GM18868 (cell line): ENCODE measurements around the gene IQCC.

ENCODE experiments used
- ATAC-seq: cut with Tn5 transposase; IDR thresholded peaks from one replicate; pipeline ENCODE4 v1.9.1; 2021; ENCODE audit warnings: mild to moderate bottlenecking, moderate library complexity; ENCODE audit not compliant: unreplicated experiment

IQCC gene

DNA sequence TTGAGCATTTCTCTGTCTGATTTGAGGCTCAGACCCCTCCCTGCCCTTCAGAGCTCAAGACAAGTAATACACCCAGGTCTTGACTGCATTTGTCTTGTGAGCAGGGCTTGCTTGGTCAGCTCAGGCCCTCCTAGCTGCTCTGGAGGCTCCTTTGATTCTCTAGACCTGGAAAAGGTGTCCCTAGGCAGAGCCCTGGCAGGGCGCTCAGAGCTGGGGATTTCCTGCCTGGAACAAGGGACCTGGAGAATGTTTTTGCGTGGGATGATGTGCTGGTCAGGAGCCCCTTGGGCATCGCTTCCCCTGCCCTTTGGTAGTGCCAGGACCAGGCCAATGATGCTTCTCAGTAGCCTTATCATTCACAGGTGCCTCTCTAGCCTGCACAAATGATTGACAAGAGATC lies 9.9 kb upstream of the IQCC start:
- ATAC-seq = no peak

DNA sequence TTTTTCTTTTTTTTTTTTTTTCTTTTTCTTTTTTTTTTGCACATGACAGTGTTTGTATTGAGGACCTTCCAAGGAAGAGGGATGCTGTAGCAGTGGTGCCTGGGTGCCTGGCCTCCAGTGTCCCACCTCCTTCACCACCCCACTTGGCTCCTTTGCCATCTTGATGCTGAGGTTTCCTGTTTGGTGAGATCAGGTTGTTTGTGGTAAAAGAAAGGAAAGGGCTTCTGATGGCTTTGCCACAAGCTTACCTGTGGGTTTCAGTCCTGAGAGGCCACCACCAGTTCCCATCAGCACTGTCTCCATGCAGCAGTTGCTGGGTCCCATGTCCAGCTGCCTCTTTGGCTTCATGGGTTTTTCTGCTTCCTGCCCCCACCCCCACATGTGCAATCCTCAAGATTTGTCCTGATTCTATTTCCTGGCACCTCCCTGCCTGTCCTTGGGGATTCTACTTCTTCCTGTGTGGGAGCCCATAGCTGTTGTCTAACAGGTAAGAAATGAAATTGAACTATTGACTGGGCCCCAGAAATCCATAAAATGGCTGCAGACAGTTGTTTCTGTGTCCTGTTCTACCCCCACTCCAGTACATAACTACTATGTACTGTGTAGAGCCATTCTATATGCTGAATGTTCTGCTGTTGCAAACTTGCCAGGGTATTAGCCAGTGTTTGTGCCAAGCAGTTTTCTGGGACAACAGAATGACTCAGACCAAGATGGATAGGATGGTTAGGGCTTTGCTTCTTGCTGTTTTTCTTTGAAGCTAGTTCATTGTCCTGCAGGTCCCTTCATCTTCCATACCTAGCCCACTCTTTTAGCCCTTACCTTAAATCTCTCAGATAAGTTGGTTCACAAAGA lies 9.3 kb upstream of the IQCC start:
- no peak for ATAC-seq

DNA sequence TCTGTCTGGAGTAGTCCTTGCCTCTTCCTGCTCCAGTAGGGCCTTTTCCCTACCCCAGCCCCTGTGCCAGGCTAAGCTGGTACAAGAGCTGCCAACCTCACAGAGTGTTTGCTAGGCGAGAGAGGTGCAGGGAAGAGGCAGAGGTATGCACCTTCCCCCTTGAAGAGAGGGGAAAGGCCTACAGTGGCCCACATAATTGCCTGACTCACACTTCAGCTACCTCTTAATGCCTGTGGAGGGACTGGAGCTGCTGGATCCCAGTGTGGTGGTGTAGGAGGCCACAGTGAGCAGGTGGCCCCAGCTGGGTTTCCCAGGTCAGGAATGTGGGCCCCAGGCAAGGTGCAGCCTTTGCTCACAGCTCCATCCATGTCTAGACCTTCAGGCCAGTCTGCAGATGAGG lies 8.4 kb upstream of the IQCC start:
- no peak for ATAC-seq

DNA sequence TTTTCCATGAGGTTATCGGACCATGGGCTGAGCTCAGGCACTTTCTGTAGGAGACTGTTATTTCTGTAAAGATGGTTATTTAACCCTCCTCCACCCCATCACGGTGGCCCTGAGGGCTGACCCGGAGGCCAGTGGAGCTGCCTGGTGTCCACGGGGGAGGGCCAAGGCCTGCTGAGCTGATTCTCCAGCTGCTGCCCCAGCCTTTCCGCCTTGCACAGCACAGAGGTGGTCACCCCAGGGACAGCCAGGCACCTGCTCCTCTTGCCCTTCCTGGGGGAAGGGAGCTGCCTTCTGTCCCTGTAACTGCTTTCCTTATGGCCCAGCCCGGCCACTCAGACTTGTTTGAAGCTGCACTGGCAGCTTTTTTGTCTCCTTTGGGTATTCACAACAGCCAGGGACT lies 7.6 kb upstream of the IQCC start:
- no peak for ATAC-seq

DNA sequence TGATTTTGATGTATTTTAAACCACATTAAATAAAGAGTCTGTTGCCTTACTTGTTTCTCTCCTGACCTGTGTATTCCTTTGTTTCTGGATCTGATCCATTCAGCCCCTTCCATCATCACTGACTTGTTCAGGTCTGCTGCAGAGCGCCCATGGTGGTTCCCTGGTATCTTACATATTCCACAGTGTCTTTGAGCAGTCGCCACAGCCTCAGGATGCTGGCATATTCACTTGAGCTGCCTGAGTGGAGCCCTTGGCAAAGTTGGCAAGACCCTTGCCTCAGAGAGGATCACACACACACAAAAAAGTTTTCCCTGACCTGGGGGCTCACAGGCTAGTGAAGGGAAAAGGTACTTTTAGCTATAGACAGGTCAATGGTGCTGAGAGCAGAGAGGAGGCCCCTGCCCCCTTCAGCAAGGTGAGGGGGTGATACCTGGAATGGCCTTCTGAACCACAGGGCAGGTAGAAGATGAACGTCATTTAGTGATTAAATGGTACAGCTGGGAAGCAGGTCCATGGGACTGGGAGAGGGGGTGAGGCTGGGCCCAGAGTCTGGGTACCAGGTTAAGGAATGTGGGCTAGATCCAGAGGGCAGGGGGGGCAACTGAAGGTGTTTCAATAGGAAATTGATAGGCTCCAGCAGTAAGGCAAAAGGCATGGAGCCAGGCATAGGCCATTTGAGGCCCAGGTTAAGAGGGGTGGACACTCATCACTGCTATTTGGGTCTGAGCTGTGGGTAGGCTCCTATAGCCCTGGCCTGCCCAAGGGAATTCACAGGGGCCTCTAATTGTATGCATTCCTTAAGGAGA lies 7.0 kb upstream of the IQCC start:
- no peak for ATAC-seq

DNA sequence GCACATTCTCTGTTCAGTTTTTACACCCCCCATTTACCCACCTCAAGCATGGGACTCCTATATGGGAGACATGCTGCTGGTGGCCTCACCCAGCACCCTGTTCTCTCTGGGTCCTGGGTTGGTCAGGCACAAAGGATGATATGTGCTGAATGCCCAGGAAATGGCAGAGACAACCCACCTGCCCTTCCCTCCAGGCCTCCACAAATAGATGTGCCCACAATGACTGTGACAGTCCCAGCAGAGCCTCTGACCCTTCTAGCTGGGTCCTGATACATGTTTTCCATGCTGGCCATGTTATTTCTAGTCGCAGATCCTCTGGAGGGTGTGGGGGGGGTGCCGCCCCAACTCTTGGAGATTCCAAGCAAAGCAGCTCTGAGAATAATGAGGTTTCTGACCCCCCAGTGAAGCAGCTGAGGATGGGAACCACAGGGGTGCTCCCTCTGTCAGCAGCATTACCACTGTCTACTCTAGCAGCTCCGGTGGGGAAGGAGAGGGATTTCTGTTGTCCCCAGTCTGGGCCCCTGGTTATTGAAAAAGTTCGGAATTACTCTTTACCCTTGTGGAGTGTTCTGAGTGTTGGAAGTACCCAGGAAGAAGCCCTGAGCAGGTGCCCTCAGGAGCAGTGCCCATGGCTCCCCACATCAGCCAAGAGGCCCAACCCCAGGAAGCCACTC lies 6.3 kb upstream of the IQCC start:
- ATAC-seq = no peak

DNA sequence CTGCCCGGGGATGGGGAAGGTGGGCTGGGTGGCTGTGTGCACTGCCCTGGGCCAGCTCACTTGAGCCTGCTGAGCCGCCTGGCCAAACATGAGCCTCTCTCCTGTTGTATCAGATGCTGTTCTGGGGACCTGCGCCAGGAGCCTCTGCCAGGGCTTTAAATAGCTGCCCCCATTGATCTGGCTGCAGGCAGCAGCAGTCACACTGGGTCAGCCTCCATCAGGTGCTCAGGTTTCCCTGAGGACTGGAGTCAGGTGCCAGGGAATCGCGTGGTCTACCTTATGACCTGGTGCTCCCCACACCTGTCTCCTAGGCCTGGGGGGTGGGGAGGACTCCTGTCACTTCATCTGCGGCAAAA lies 5.8 kb upstream of the IQCC start:
- ATAC-seq = no peak

DNA sequence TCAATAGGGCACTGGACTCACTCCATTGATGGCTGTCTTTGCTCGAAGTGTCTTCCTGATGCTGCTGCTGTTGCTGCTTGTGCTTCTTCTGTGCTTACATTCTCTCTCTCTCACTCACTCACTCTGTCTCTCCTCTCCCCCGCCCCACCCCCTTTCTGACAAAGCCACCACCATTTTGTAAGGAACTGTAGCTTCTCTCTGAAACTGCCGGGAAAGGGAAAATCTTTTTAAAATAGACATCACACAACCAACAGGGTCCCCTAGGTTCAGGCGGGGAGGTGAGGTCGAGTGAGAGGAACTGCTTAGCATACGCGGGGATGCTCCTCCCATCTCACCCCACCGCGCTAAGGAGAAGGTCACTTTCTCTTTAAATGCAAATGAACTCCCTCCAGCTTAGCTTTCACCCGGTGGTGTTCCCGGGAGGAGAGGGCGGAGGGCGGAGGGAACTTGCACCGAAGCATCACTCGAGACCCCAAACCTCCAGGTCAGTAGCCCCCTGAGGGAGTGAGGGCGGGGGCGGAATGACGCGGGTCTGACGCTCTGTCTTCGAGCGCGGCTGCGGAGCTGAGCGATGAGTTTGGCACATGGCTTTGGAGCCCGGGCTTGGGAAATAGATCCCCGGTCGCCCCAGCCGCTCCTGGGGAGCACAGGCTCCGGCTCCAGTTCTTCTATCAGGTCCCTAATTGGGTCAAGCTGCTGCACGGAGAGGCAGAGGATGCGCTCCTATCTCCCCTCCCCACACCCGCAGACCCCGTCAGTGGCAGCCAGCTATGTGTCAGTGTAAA lies 5.1 kb upstream of the IQCC start, which contains the start of gene CCDC28B:
Gene CCDC28B (plus strand): TSS at position 370 of the 785 bp plus-strand sequence. CDS start 1,341 bp downstream, outside the sequence.
- no peak for ATAC-seq

DNA sequence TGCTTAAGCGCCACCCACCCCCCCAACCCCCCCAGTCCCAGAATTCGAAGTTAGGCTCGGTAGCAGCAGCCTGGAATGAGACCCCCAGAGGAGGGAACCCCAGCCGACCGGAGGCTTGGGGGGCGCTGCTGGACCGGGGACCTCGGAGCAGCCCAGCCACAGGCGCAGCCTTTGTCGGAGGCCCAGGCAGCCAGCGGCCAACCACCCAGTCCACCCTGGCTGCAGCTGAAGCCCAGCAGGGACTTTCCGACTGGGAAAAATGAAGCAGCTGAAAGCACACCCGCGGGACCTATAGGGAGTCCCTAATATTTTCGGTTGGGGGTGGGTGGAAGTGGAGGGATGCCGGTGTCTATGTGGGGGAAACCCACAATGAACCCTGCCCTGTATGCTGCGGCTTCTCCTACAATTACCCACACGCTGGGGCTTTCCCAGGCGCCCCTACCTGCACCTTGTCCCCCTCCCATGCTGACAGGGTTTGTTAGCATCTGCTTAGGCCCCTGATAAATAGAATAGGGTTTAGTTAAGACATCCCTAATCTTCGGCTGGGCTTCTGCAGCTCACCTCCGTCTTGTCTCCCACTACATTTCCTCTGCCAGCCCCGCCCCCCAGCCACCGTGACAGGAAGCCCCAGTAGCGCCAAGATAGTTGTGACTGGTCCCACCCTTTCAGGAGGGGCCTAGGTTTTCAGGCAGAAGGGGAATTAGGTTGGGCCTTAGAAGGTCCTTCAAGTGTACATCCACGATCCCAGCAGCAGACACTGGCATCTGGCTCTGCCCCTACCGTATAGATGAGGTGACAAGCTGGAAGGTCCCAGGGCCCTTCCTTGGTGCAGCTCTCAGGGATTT lies 4.2 kb upstream of the IQCC start:
- peak; percentile 52 for ATAC-seq

DNA sequence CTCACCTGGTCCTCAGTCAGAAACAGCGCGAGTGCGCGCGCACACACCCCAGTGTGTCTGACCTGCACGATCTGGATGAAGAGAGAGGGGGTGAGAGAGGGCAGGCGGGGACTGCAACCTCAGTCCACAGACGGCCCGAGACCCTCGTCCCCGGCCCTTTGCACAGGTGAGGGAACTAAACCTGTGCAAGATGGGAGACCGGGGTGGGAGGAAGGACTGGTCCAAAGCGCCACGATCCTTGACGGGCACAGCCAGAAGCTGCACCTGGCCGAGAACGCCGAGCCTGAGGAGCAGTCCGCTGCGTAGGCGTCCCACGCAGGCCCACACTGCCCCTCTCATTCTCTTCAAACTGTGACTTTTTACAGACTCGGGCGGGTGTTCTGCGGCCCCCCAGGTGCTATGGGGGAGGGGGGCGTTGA lies 519 bp upstream of the IQCC start:
- ATAC-seq = no peak

DNA sequence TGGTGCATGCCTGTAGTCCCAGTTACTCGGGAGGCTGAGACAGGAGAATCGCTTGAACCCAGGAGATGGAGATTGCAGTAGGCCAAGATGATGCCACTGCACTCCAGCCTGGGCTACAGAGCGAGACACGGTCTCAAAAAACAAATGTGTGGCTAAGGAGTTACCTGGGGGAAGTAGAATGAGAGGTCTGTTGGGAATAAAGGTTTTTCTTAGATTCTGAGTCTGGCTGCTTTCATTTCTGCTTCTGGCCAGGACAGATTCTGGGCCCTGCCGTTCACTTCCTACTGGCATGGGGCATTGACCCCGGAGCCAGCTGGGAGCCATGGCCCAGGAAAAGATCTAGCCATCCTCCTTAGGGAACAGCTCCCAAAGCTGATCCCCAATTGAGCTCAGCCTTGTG lies 3.0 kb downstream of the IQCC start:
- ATAC-seq = no peak

DNA sequence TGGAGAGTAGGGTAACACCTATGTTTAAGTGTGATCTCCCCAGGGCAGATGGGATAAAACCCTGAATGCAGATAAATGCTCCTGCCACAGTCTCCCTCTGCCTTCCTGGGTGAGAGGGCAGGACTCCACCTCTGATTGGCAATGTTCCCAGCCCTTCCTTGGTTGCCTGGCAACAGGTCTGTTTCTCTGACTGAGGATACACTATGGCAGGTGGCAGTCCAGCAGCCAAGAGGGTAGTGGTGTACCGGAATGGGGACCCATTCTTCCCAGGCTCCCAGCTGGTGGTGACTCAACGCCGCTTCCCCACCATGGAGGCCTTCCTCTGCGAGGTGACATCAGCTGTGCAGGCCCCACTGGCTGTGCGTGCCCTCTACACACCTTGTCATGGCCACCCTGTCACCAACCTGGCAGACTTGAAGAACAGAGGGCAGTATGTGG lies 3.4 kb downstream of the IQCC start, which contains the start of gene DCDC2B:
Gene DCDC2B (plus strand): TSS at position 199 of the 438 bp plus-strand sequence. CDS start 5 bp downstream, at position 204.
- ATAC-seq = no peak

DNA sequence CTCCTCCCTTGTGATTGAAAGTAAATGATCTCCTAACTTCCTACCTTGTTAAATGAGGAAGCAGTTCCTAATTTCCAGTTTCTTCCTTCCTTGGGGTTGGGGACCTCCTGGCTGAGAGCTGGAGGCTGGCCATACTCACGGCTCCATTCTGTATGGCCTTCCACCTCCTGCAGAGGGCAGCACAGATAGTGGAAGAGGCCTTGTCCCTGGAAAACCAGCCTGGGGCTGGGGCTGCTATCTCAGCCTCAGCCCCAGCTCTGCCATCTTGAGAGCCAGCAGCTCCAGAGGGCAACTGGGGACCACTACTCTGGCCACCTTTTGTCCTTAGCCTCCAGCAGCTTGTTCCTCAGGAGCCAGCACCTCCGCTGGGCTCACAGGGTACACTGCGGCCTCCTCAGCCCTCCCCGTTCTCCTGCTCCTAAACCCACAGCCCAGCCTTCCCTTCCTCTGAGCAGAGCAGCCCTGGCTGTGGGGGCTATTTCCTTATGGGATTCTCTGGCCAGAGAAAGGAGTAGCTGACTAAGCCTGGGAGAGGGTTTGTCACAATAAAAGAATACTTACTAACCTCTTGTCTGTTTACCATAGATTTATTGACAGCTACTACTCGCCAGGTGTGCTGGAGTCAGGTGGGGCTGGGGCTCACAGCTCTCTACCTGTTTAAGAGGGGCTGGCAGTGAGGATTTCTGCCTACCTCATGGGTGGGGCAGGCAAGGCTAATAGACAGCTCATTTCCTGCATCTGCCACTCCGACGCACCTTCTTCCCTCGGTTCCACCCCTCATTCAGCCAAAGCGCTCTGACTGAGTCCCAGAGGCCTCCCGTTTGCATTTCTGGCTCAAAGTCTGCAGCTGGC lies 10.4 kb downstream of the IQCC start:
- ATAC-seq = no peak

DNA sequence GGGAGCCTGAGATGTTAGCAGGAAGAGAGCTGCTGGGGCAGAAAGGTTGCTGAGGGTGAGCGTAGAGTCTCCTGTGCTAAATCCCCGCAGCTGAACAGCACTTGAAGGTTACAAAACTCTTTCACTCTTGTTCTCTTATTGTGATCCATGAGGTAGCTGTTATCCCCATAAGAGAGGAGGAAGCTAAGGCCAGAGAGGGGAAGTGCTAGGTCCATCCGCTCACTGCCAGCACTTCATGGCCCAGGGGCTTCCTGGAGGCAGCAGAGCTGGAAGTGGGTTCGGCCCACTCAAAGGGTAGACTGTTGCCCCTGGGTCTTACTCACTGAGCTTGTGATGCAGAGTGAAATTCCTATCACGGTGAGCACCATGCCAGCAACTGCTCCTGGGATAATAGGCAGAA lies 11.1 kb downstream of the IQCC start:
- ATAC-seq = no peak

DNA sequence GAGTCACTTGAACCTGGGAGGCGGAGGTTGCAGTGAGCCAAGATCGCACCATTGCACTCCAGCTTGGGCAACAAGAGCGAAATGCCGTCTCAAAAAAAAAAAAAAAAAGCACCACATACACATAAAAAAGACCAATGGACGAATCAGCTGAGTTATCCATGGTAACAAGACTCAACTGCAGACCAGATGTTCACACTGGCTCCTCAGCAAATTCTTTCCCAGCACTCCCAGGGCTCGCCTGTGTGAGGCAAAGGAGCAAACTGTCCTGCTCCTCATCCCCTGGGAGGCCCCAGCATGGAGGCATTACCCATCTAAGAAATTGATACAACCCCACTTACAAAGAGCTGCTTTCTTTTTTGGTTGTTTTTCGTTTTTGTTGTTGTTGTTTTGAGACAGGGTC lies 13.6 kb downstream of the IQCC start:
- ATAC-seq = no peak

DNA sequence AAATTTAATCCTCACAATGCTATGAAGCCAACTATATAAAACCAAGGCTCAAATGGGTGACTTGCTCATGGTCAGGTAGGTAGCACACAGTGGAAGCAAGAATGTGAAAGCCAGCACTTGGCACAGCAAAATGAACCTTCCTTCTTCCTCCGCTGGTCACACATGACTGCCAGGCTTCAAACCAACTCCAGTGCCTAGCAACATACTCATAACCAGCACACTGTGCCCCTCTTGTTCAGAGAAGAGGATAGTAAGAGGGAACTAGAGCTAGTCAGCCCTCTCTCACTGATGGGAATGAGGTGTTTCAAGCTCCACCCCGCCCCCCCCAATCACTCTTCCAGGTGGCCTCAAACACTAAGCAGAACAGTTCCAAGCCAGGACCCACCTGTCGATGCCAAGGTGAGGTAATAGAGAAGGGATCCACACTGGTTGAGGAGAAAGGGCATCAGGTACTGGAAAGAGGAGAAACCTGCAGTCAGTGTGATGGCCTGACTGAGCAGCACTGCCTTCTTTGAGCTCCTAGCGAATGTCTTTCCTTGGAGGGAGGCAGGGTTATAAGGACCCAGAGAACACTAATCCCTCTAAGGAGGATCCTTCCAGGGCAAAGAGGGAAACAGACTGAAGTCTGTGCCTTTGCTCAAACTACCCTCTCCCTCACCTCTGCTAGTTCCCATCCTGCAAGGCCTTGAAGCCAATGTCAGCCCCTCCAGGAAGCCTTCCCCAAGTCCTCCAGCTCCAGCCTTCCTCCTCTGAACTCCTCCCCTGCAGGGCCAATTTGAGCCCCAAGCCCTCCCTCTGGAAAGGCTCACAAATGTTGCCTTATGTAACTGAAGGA lies 15.5 kb downstream of the IQCC start:
- ATAC-seq = no peak

DNA sequence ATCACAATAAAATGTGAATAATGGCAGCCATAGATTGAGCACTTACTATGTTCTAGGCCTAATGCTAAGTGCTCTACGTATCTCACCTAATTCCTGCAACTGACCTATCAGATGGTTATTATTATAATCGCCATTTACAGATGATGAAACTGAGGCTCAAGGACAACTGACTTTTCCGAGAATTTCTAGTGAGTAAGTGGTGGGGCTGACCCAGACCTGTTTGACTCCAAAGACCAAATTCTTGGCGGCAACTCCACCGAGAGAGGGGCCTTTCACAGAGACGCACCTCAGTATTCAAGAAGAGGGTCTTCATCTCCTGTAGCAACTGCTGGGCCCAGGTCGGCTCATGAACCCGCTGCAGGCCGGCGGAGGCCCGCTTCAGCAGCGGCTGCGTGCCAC lies 16.1 kb downstream of the IQCC start:
- no peak for ATAC-seq
